DOHH2 (cell line): ENCODE results near the gene AGER.

Experiments
- CTCF ChIP-seq: fragments of 200-600 bp; sonication (generic); IDR thresholded peaks from one replicate; pipeline ENCODE4 v1.5.1; 2014; ENCODE audit warnings: antibody characterized with exemption, mild to moderate bottlenecking, low read depth, low read length; ENCODE audit not compliant: poor library complexity, severe bottlenecking
- EZH2phosphoT487 ChIP-seq: fragments of 200-600 bp; sonication (generic); IDR thresholded peaks from 2 replicates; pipeline ENCODE4 v1.6.1; 2017; ENCODE audit warnings: borderline replicate concordance, mild to moderate bottlenecking, antibody characterized with exemption, low read length, moderate library complexity, mixed read lengths

- TF ChIP-seq CTCF (no peak), EZH2phosphoT487 (no peak)
Observed at GRCh38 chr6:32131439-32131948, 52.6 kb downstream of the AGER start.
